Endothelial cell of umbilical vein (primary cell): Measurements from ENCODE around the gene COL4A2.

ENCODE experiments used
- EZH2 ChIP-seq: IDR thresholded peaks from 2 replicates; pipeline ENCODE4 v1.6.1; 2012; ENCODE audit warnings: borderline replicate concordance, low read depth, mild to moderate bottlenecking, moderate library complexity, low read length, inconsistent platforms; ENCODE audit not compliant: severe bottlenecking
- FOS ChIP-seq: IDR thresholded peaks from 2 replicates; pipeline ENCODE4 v1.6.1; 2011; ENCODE audit warnings: mild to moderate bottlenecking, low read length, moderate library complexity, borderline replicate concordance; ENCODE audit not compliant: insufficient read depth
- POLR2A ChIP-seq: IDR thresholded peaks from 2 replicates; pipeline ENCODE4 v1.6.1; 2012; ENCODE audit warnings: low read depth, mild to moderate bottlenecking, control low read depth, low read length
- POLR2AphosphoS5 ChIP-seq: IDR thresholded peaks from 2 replicates; pipeline ENCODE4 v1.6.1; 2012; ENCODE audit warnings: low read depth, mild to moderate bottlenecking, control low read depth, low read length, moderate library complexity; ENCODE audit not compliant: insufficient read depth
- TF ChIP-seq, protein P1 (sequence below), 2 donors: IDR thresholded peaks; 1 replicate in 1 of 2; 2 replicates in 1 of 2; pipeline ENCODE4 v1.5.1; 2011; ENCODE audit warnings: low read length in 2 of 2, mild to moderate bottlenecking in 2 of 2, moderate library complexity in 2 of 2, control low read depth in 1 of 2, inconsistent platforms in 1 of 2, low read depth in 1 of 2; ENCODE audit not compliant: insufficient read depth in 1 of 2; ENCODE audit errors: extremely low read depth in 1 of 2
- TF ChIP-seq, protein P2 (sequence below): IDR thresholded peaks from 2 replicates; pipeline ENCODE4 v1.6.1; 2011; ENCODE audit not compliant: insufficient read depth, insufficient read length

DNA sequence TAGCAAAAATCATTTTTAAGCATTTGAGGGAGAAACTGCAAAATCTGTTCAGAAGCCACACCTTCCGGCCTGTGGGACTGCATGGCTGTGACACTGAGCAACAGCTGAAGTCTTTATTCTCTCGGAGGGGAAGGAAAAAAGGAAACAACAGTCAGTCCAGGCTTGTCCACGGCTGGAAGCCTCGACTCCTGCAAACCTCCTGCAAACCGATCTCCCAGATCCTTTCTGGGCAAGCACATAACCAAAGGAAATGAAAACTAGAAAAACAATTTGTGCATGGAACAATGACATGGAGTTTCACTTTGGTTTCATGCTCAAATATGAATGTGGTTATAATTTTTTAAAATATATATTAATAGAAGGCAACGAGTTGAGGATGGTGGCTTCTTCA lies 1.1 kb upstream of the COL4A2 start:
- TF ChIP-seq, protein P1, sequence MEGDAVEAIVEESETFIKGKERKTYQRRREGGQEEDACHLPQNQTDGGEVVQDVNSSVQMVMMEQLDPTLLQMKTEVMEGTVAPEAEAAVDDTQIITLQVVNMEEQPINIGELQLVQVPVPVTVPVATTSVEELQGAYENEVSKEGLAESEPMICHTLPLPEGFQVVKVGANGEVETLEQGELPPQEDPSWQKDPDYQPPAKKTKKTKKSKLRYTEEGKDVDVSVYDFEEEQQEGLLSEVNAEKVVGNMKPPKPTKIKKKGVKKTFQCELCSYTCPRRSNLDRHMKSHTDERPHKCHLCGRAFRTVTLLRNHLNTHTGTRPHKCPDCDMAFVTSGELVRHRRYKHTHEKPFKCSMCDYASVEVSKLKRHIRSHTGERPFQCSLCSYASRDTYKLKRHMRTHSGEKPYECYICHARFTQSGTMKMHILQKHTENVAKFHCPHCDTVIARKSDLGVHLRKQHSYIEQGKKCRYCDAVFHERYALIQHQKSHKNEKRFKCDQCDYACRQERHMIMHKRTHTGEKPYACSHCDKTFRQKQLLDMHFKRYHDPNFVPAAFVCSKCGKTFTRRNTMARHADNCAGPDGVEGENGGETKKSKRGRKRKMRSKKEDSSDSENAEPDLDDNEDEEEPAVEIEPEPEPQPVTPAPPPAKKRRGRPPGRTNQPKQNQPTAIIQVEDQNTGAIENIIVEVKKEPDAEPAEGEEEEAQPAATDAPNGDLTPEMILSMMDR (IDR thresholded peaks at IDR 0.05; ENCODE audit: extremely low read depth in 1 of 2, insufficient read depth in 1 of 2, low read depth in 1 of 2, low read length in 2 of 2), result no peak
- TF ChIP-seq POLR2A, result peak; percentile 25
- TF ChIP-seq EZH2, result no peak
- no peak for TF ChIP-seq POLR2AphosphoS5
- no peak for TF ChIP-seq FOS
- TF ChIP-seq, protein P2, sequence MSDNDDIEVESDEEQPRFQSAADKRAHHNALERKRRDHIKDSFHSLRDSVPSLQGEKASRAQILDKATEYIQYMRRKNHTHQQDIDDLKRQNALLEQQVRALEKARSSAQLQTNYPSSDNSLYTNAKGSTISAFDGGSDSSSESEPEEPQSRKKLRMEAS, result no peak
